Natural killer cell (primary cell): ENCODE results near the gene SMIM43. TPM values are rescaled to one million over a fixed set of nuclear protein-coding genes. Genes with fewer than 3 reads are reported as not detected.

Experiments
- ATAC-seq, 3 donors: fragments of 150-1000 bp in 2 of 3; fragments of 200-7000 bp in 1 of 3; cut with Tn5 transposase; 1 replicate in 1 of 3; 2 replicates in 2 of 3; pipeline ENCODE4 v1.10.0; 2021; ENCODE audit warnings: mild to moderate bottlenecking in 2 of 3, moderate library complexity in 2 of 3
- DNase-seq, 2 donors: peaks; one replicate each; pipeline versions ENCODE4 v3.0.0 to v3.0.0-alpha.2; 2013 to 2021; ENCODE audit warnings: mixed read lengths in 1 of 2
- H3K27ac ChIP-seq: one replicate; pipeline ENCODE4 v1.5.1; 2013; ENCODE audit warnings: mild to moderate bottlenecking, low read length
- H3K27me3 ChIP-seq: one replicate; pipeline ENCODE4 v1.6.1; 2013; ENCODE audit warnings: low read length; ENCODE audit not compliant: control insufficient read depth, insufficient read depth
- H3K36me3 ChIP-seq: one replicate; pipeline ENCODE4 v1.6.1; 2013; ENCODE audit warnings: low read length; ENCODE audit not compliant: control insufficient read depth, insufficient read depth
- H3K4me1 ChIP-seq: one replicate; pipeline ENCODE4 v1.6.1; 2013; ENCODE audit warnings: low read length; ENCODE audit not compliant: control insufficient read depth, insufficient read depth
- H3K4me3 ChIP-seq: one replicate; pipeline ENCODE4 v1.5.1; 2013; ENCODE audit warnings: low read length
- H3K9me3 ChIP-seq: one replicate; pipeline ENCODE4 v1.6.1; 2013; ENCODE audit warnings: low read length; ENCODE audit not compliant: control insufficient read depth, insufficient read depth
- H3K27ac Mint-ChIP-seq, 2 donors: one replicate each; pipeline ENCODE4 v1.8.0; 2022; ENCODE audit warnings: mild to moderate bottlenecking in 2 of 2, mixed read lengths in 2 of 2, moderate library complexity in 1 of 2
- H3K27me3 Mint-ChIP-seq, 2 donors: one replicate each; pipeline ENCODE4 v1.8.0; 2022; ENCODE audit warnings: low read depth in 2 of 2, mixed read lengths in 2 of 2
- H3K36me3 Mint-ChIP-seq: one replicate; pipeline ENCODE4 v1.8.0; 2022; ENCODE audit warnings: mixed read lengths
- H3K4me1 Mint-ChIP-seq, 2 donors: one replicate each; pipeline ENCODE4 v1.8.0; 2022; ENCODE audit warnings: mixed read lengths in 2 of 2
- H3K4me3 Mint-ChIP-seq: one replicate; pipeline ENCODE4 v1.8.0; 2022; ENCODE audit warnings: mild to moderate bottlenecking, moderate library complexity, mixed read lengths
- H3K9me3 Mint-ChIP-seq, 2 donors: one replicate each; pipeline ENCODE4 v1.8.0; 2022; ENCODE audit warnings: mixed read lengths in 2 of 2
- WGBS: methylation state at CpG from one replicate; pipeline ENCODE4 v1.1.7; 2013; ENCODE audit warnings: missing lambda C conversion rate; ENCODE audit not compliant: insufficient coverage; 5-methylcytosine and 5-hydroxymethylcytosine counted together
- intact Hi-C: fragments of 100-400 bp; cut with micrococcal nuclease; formaldehyde crosslinking; loops from one replicate; pipeline ENCODE4 v1.14.2; 2022
- total RNA-seq, 4 donors: library from RNA; stranded (reverse); fragments of 120-200 nt in 1 of 4; gene quantifications; one replicate each; pipeline versions ENCODE4 v1.2.3 to v1.2.4, GENCODE V29; 2013 to 2022
- TF ChIP-seq, protein P1 (sequence below): fragments of 200-600 bp; IDR thresholded peaks from one replicate; pipeline ENCODE4 v1.8.0; 2022; ENCODE audit warnings: antibody characterized with exemption

Gene SMIM43
- total RNA-seq, 3 donors from 2014 or later (not counting 1 experiment from before 2014, with no cell fraction given), result not detected

DNA sequence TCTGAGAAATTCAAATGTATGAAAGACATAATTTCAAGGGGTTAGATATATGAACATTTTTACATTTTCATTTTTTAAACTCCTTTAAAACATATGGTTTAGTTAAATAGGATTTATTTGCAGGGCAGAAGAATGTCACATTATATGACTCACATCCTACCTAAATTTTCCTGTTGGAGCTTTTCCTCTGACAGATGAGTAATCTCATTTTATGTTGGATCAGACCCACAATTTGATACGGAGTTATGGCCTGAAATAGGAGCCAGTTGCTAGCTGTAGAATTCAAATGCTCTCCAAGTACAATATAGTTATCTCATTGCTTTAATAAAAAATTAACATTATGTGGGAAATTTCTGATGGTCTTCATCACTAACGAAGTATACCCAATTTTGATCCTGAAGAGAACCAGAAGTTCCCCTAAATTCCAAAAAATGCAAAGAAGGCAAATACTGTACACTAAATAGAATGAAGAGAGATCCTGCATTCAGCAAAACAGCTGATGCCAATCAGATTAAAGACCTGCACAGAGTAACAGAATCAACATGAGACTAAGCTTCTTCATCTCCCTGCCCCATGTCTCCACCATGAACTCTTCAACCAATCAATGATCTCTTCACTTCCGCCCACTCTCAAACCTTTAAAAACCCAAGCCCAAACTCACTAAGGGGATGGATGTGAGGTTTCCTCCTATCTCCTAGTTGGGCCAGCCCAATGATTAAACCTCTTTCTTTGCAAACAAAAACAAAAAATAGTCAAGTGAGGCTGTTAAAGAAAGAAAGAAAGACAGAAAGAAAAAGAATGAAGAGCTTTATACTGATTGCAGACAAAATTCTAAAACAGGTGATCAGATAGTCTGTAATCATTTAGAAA, 25.2 kb upstream of the SMIM43 start:
- ATAC-seq, result no peak
- Histone ChIP-seq H3K4me1 (no peaks in the 10 kb centered on the region), H3K4me3 (no peak overlapping the region), H3K27me3 (peaks cover 8% of the 10 kb centered on the region), H3K27ac (no peak overlapping the region), H3K36me3 (no peaks in the 10 kb centered on the region), H3K9me3 (no peaks in the 10 kb centered on the region)
- Mint-ChIP-seq H3K36me3 (no peaks in the 10 kb centered on the region), H3K4me3 (no peak overlapping the region), H3K4me1 (no peaks in the 10 kb centered on the region), H3K27me3 (peaks cover 35 to 64% of the 10 kb centered on the region in 2 donors), H3K9me3 (no peaks in the 10 kb centered on the region), H3K27ac (no peak overlapping the region)
- 100% methylated on average over 1 of the region's 3 CpGs for WGBS
- intact Hi-C loops, result no loop called here
- TF ChIP-seq, protein P1, sequence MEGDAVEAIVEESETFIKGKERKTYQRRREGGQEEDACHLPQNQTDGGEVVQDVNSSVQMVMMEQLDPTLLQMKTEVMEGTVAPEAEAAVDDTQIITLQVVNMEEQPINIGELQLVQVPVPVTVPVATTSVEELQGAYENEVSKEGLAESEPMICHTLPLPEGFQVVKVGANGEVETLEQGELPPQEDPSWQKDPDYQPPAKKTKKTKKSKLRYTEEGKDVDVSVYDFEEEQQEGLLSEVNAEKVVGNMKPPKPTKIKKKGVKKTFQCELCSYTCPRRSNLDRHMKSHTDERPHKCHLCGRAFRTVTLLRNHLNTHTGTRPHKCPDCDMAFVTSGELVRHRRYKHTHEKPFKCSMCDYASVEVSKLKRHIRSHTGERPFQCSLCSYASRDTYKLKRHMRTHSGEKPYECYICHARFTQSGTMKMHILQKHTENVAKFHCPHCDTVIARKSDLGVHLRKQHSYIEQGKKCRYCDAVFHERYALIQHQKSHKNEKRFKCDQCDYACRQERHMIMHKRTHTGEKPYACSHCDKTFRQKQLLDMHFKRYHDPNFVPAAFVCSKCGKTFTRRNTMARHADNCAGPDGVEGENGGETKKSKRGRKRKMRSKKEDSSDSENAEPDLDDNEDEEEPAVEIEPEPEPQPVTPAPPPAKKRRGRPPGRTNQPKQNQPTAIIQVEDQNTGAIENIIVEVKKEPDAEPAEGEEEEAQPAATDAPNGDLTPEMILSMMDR, result no peak
- no peak for DNase-seq

DNA sequence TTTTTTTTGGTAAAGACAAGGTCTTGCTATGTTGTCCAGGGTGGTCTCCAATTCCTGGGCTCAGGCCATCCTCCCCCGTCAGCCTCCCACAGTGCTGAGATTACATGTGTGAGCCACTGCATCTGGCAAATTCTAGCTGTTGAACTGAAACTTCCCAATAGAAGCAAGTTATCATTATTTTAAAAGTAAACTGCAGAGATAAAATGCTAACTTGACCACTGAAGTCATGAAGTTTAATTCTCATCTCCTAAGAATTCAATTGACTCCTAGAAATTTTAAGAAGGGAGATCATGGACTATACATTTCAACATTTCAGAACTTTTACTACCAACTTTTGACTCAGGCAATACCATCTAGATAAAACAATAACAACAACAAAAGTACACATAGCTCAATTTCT, 24.5 kb upstream of the SMIM43 start:
- intact Hi-C loops, result no loop called here
- H3K27ac Mint-ChIP-seq, result no peak overlapping the region
- WGBS, result 82% methylated on average over 1 of the region's 1 CpG

DNA sequence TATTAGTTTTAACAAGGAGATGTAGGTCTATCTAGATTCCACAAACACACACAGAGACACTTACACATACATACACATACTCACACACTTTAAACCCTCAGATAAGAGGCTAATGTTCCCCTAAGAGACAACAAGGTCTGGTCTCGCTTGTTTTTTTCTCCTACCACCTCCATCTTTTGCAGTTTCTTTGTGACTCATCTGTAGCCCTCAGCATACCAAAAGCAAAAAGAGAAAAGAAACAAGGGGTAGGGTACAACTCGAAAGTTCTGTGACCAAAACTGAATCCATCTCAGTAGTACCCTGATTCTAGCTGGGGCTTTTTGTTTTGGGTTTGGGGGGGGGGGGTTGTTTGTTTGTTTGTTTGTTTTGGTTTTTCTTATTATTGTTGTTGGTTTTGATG, 23.9 kb upstream of the SMIM43 start:
- no peak overlapping the region for H3K27ac Mint-ChIP-seq
- no peaks in the 10 kb centered on the region for H3K4me1 Mint-ChIP-seq
- peaks cover 12% of the 10 kb centered on the region for H3K27me3 ChIP-seq
- no peaks in the 10 kb centered on the region for H3K36me3 Mint-ChIP-seq
- peaks cover 34 to 67% of the 10 kb centered on the region in 2 donors for H3K27me3 Mint-ChIP-seq
- no peak for DNase-seq
- H3K4me1 ChIP-seq, result no peaks in the 10 kb centered on the region
- TF ChIP-seq, protein P1, result no peak
- no peaks in the 10 kb centered on the region for H3K9me3 Mint-ChIP-seq
- peaks cover 3% of the 10 kb centered on the region for H3K9me3 ChIP-seq
- no peak for ATAC-seq
- WGBS, result 66% methylated on average over 2 of the region's 2 CpGs
- H3K4me3 Mint-ChIP-seq, result no peak overlapping the region
- intact Hi-C loops, result no loop called here
- no peaks in the 10 kb centered on the region for H3K36me3 ChIP-seq
- H3K27ac ChIP-seq, result no peak overlapping the region
- no peak overlapping the region for H3K4me3 ChIP-seq

More for the DNA sequence above, 24.5 kb upstream of the SMIM43 start:
- Histone ChIP-seq H3K9me3 (peaks cover under 1% of the 10 kb centered on the region), H3K36me3 (no peaks in the 10 kb centered on the region), H3K4me1 (no peaks in the 10 kb centered on the region), H3K4me3 (no peak overlapping the region), H3K27ac (no peak overlapping the region), H3K27me3 (peaks cover 12% of the 10 kb centered on the region)
- no peaks in the 10 kb centered on the region for H3K9me3 Mint-ChIP-seq
- ATAC-seq (no peak), DNase-seq (no peak)
- H3K27me3 Mint-ChIP-seq, result peaks cover 37 to 67% of the 10 kb centered on the region in 2 donors
- H3K36me3 Mint-ChIP-seq, result no peaks in the 10 kb centered on the region
- no peak overlapping the region for H3K4me3 Mint-ChIP-seq
- H3K4me1 Mint-ChIP-seq, result no peaks in the 10 kb centered on the region
- TF ChIP-seq, protein P1, result no peak
